GM19455 (cell line): ENCODE measurements around the gene RPL10A.
A peak's percentile ranks its signal among the peaks of the same experiment; 100 is the strongest.

Experiments
- ATAC-seq: cut with Tn5 transposase; IDR thresholded peaks from one replicate; pipeline ENCODE4 v1.9.1; 2021; ENCODE audit not compliant: unreplicated experiment

The RPL10A gene

DNA sequence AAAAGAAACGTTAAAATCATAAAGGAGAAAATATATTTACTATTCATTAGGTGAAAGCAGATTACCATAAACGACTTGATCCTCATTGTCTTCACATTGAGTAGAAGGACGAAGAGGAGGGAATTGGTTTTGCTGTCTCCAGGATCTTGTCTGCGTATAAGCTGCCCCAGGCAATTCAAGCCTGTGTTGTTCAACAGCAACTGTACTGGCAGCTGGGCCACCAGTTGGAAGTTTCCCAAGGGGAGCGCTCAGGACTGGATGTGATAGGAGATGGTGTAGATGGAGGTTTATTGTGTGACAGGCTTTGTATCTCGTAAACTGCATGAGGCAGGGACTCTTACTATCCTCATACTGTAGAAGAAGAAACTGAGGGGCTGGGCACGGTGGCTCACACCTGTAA is 20.0 kb upstream of the RPL10A start:
- no peak for ATAC-seq

DNA sequence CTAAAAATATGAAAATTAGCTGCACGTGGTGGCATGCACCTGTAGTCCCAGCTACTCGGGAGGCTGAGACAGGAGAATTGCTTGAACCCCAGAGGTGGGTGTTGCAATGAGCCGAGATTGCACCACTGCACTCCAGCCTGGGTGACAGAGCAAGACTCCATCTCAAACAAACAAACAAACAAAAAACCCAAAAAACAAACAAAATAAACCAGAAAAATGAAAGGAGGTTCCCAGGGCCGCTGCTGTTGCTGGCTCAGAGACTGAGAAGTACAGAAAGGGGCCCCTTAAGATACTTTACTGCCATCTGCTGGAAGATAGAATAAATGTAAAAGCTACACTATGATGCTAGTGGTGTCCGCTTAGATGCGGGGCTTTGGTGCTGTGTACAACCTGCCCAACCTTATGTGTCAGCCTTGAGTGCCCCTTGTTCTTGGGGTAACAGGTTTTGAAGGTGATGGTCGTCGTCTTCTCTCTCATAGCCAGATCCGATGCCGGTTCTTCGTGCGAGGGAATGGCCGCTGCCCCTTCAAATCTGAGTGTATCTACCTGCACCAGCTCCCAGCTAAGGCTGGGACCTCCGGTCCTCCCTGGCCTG is 18.8 kb upstream of the RPL10A start:
- no peak for ATAC-seq

DNA sequence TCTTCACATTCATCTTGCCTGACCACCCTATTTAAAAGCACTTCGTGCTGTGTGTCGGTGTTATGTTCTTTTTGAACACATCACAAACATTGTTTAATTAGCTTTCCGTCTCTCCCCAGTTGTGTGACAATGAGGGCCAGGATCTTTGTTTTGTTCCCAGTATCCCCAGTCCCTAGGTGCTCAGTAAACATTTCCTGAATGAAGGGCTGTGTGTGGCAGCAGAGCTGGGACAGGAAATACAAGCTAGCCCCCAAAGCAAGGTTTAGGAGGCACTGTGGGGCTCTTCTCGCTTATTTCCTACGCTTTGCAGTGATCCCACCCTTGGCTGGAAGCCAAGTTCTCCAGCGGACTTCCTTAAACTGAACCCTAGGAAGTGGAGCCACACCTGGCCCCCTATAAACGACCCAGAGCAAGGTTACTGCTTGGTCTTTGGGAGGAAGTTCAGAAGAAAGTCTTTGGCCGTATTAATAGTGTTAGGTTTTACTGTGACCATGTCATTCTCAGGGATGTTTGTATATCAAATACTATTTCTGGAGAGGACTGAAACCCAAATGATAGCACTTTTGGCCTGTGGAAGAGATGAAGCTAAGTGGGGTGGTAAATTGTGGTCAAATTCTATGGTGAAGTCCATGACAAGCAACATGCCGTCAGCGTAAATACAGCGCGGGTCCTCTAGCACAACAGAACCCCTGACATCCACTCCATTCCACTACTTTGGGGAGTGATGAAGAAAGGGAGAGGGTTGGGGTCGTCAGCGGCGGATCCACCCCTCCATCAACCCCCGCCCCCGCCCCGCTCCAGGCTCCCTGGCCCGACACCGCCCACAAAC is 16.6 kb upstream of the RPL10A start:
- ATAC-seq, result no peak

DNA sequence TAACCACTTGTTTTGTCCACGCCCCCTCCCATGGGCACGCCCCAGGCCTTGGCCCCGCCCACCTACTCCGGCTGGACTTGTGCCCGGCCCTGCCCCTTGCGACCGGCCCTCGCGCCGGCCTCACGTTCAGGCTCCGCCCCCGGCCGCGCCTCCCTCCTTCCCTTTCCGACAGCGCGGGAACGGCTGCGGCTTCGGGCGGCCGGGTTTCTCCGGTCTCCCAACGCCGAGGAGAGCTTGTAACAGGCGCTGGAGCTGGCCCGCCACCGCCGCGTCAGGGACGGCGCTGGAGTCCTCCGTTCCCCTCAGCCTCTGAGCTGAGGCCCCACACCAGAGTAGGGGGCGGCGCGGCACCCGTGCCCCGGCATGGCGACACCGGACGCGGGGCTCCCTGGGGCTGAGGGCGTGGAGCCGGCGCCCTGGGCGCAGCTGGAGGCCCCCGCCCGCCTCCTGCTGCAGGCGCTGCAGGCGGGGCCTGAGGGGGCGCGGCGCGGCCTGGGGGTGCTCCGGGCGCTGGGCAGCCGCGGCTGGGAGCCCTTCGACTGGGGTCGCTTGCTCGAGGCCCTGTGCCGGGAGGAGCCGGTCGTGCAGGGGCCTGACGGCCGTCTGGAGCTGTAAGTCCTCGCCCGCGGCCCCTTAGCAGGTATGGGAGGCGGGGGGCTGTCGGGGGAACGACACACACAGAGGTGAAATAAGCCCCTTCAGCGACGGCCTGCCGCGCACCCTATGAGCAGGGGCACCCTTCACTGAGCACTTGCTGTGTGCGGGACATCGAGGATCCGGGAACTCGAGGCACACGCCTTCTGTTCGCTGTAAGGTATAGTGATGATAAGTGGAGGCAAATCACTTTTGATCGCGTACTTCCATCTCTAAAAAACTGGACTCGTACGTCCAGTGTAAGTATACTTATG is 15.8 kb upstream of the RPL10A start, which contains the start of gene FANCE:
Gene FANCE (plus strand): TSS at position 156 of the 908 bp plus-strand sequence. CDS start 208 bp downstream, at position 364.
- ATAC-seq, result peak; percentile 90

DNA sequence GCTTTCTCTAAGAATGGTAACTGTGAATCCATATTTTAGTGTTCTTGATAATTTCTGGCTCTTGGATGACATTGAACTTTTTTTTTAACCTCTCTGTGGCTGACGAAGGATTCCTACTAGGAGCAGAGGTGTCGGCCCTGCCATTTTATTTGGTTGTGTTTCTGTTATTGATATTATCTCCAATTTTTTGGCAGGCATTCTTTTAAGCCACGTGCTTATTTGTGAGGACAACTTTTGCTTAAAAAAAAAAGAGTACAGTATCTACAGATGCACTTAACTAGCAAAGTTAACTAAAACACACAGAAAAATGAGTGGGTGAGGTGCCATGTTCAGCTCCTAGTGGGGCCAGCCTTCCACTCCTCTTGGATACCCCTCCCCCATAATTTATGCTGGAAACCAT is 15.0 kb upstream of the RPL10A start:
- ATAC-seq, result no peak

DNA sequence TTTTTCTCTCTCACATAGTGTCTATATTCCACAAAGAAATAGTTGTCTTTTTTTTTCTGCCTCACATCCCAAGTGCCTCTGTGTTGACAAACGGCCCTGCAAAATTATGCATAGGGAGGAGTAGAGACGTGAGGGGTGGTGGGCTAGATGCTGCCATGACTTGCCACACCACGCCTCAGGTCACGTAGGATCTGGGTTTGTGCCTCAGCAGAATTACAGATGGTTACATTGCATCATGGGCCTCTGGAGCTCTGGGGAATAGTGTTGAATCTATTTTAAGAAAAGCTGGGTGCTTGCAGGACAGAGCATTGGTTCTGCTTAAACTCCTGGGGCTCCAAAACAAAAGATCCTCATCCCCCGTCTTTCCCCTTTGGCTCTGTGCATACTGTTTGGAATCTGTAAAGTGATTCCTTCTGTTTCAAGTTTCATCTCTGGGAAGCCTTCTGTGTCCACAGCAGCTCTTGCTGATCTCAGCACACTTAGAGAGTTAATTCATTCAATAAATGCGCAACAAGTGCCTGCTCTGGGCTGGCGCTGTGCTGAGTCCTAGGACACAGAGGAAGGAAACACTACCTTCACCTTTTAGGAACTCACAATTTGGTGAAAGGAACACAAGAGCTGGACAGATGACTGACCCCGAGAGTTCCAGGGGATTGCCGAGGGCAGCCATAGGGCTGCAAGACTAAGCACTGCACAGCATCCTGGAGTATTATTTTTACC is 13.7 kb upstream of the RPL10A start:
- no peak for ATAC-seq

DNA sequence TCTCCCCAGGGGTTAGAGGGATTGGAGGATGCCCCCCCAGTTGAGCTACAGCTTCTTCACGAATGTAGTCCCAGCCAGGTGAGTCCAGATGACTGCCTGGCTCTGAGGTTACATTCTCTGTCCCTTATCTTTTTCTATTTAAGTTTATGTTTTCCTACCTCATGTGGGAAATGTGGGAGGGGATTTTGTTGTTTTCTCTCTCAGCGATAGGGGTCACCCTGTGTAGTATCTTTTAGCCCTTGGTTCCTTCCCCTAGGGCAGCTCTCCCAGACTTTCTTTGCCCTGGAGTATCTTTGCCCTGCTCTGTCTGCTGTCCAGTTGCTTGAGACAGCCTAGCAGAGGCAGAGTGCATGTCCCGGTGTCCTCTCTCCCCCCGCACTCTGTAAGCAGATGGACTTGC is 10.3 kb upstream of the RPL10A start:
- ATAC-seq, result no peak

DNA sequence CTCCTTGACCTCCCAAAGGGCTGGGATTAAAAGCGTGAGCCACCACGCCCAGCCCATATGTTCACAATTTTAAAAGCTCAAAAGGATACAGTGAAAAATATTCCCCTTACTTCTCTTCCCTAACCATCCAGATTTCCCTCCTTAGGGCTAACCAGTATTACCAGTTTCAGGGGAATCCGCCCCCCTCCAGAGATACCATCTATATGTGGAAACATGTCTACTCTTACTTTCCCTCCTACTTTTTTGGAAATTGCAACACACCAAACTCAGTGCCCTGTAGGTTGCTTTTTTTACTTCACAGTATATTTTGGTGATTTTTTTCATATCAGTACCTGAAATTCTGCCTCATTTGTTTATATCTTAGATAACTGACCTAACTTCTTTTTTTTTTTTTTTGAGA is 6.9 kb upstream of the RPL10A start:
- no peak for ATAC-seq

DNA sequence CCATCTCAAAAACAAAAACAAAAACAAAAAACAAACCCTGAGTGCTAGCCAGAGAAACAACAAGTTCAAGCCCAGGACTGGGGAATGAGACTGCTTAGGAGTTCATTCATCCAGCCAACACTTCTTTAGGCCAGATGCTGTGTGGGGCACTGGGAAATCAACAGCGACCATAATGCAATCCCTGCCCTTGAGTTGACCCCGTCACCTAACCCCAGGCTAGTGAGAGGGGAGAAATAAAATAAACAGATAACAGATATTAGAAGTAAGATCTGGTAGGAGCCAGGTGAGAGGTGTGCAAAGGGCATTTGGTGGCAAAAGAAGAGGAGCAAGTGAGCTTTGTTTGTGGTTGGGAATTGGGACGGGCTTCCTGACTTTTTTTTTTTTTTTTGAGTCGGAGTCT is 4.9 kb upstream of the RPL10A start:
- no peak for ATAC-seq

DNA sequence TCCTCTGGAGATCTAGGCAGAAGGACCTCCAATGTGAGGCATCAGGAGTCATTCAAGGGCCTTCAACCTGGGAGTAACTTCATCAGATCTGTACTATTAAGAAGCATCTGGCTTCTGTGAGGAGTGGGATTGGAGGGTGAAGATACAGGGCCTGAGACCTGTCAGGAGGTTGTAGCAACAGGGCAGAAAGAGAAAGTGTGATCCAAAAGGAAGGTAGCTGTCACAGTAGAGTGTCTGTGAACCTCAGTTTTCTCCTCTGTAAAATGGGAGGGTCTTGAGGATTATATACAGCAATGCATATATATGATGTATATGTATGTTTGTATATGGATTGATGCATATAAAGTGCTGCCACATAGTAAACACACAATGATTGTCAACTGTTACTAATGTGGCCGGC is 2.6 kb upstream of the RPL10A start:
- no peak for ATAC-seq

DNA sequence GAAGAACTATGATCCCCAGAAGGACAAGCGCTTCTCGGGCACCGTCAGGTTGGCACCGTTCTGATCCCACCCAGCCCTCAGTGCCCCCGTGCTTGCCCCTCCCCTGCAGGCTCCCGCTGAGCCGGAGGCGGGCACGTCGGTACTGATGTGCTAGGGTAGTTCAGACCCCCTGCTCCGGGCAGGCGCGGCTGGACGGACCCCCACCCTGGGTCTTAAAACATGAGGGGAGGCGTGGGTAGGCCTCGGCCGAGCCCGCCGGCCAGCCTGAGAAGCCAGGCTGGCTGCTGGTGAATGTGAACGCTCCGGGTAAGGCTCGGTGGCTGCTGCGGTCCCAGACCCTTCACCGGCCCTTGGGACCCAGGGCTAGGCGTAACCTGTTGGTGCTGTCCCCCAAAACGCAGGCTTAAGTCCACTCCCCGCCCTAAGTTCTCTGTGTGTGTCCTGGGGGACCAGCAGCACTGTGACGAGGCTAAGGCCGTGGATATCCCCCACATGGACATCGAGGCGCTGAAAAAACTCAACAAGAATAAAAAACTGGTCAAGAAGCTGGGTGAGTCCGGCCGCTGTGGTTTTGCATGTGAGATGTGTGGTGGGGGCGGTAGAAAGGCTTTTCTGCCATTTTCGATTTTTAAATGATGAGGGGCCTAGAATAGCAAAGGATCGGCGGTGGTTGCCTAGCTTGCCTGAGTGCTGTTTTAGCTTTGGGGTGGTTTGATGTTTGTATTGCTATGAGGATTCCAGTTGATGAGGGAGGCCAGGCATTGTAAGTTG is 964 bp downstream of the RPL10A start:
- ATAC-seq, result peak; percentile 4

DNA sequence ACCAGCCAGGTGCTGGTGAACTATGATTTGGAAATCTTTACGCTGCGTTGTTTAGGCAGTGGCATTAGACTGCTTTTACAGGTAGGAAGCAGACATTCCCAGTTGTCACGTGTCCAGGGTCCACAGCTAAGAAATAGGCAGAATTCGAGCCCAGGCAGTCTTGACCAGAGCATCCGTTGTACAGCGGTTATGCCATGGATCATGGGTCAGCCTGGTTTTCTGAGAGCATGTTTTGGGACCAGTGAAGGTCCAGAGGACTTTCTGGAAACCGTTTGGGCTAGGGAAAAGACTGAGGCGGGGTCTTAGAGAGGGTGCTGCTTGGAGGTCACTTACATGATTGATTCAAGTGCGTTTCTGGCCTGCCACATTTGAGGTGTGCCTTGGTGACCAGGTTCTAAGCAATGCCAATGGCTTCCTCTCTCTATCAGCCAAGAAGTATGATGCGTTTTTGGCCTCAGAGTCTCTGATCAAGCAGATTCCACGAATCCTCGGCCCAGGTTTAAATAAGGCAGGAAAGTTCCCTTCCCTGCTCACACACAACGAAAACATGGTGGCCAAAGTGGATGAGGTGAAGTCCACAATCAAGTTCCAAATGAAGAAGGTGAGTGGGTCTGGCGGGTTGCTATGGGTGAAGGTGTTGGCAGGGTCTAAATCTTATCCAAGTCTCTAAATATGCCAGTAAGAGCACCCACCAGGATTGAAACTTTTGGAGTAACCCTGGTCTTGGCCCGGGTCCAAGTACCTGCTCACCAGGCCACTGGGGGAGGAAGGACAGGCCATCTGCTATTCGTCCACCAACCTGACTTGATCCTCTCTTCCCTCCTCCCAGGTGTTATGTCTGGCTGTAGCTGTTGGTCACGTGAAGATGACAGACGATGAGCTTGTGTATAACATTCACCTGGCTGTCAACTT is 1.8 kb downstream of the RPL10A start:
- no peak for ATAC-seq

DNA sequence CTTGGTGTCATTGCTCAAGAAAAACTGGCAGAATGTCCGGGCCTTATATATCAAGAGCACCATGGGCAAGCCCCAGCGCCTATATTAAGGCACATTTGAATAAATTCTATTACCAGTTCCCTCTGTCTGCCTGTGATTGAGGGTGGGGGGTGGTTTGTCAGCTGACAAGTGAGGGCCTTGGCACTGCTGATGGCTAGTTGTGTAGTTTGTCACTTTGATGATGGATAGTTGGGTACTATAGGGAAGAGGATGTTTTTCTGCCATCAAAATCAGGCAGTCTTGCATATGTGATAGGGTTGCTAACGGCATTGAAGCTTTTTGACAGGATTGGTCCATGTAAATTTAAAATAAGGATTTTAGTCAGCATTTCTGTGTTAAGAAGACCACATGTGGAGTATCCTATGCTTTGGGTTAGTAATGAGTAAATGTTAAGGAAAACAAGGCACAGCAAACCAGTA is 2.5 kb downstream of the RPL10A start:
- no peak for ATAC-seq

DNA sequence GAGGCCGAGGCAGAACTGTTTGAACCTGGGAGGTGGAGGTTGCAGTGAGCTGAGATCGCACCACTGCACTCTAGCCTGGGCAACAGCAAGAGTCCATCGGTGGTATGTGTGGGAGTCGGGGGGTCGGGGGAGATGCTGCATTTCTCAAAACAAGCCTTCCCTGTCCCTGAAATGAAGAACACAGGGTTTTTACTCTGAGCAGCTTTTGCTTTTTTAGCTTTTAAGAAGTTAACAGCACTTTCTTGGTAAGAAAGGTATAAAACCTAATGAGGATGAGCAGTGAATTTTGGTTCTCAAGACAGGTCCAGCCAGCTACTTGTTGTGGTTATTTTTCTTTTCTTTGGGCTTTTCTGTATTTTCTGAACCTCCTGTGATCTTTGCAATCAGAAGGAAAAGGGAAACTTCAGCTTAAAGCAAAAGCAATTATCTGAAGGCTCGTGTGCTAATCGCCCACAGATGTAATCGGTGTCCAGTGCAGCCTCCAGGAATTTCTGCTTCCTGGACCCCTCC is 3.7 kb downstream of the RPL10A start:
- no peak for ATAC-seq

DNA sequence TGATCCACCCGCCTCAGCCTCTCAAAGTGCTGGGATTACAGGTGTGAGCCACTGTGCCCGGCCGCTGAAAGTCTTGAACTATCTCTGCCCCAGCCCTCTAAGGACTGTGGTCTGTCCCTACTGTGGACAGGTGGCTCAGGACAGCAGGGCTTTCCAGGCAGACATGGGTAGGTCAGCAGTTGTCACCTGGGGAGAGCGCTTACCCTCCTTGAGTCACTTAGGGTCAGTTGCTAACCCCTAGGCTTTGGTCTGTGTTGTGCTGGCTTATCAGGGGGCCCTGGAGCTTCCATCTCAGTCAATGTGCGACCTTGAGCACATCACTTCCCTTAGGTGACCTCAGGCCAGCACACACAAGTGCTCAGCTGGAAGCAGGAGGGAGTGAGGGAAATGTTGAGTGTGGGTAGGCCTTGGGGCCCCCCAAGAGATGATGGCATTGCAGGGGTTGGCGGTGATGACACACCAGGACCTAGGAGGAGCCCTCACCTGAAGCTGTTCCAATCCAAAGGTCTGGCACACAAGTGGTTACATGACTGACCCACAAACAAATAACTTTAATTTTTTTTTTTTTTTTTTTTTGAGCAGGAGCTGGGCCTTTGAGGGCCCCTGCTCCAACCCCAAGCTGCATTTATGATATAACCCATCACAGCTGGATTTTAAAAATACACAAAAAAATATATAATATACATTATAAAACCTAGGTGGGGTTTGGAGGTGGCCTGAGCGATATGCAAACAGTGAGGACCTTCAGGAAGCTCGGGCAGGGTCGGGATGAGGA is 5.1 kb downstream of the RPL10A start:
- ATAC-seq, result no peak

DNA sequence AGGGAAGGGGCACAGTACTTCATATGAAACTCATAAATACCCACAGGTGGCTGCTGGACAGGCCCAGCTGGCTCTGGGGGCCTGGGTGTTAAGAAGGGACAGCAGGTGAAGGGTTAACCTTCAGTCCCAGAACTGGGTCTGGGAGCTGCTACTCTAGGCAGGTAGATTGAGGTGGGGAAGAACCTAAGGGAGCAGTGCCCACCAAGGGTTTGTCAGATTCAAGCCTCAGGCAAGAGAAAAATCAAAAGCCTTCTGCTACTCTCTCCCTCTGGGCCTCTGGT is 5.6 kb downstream of the RPL10A start:
- no peak for ATAC-seq

DNA sequence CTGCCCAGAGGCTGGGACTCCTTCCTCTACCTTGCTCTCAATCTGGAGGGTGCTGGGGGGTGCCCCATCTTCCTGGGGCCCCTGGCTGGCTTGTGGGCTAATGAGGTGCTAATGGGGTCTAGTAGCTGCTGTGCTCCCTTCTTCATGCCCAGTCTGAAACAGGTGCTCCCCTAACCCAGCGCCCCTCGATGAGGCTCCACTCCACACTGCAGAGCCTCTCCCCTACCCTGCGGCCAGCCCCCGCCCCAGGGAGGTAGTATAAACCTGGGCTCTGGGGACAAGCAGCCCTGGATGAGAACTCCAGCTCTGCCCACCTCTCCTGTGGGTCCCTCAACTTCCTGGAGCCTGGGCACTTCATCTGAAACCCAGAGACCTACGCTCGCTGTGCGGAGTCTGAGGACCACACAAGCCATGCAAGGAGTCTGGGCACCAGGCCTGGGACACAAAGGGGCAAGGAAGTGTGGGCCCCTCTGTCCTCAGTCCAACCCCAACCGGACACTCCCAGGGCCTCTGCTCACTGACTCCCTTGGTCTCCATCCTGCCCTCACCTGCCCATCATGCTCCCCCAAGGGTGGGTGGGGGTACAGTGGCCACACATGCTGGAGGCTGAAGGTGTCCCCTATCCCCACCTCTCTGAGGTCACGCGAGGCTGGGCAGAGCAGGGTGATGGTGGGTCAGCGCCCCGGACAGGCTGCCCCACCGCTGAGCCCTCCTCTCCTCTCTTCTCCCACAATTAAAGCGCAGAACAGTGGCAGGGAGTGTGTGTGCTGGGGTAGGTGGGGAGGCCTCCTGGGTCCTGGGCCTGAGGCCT is 6.1 kb downstream of the RPL10A start:
- no peak for ATAC-seq
